K562 (cell line): ENCODE data around the gene CZIB. TPM values are rescaled to one million over a fixed set of nuclear protein-coding genes. Genes with fewer than 3 reads are reported as not detected.

Source experiments
- ATF7 ChIP-seq: fragments of 450-650 bp; IDR thresholded peaks from 2 replicates; pipeline ENCODE4 v1.7.1; 2014; ENCODE audit warnings: mild to moderate bottlenecking, moderate library complexity
- BRF1 ChIP-seq: IDR thresholded peaks from 3 replicates; pipeline ENCODE4 v1.6.1; 2011; ENCODE audit warnings: borderline replicate concordance, mild to moderate bottlenecking; ENCODE audit not compliant: insufficient read length; ENCODE audit errors: extremely low read depth
- CBX3 ChIP-seq, 2 experiments: IDR thresholded peaks; 1 replicate in 1 of 2; 2 replicates in 1 of 2; pipeline ENCODE4 v1.6.1; 2012; ENCODE audit warnings: inconsistent platforms in 2 of 2, low read length in 2 of 2, borderline replicate concordance in 1 of 2, control low read depth in 1 of 2
- CC2D1A ChIP-seq: fragments of 450-650 bp; IDR thresholded peaks from 2 replicates; pipeline ENCODE4 v1.6.1; 2017; ENCODE audit warnings: mild to moderate bottlenecking
- ELF2 ChIP-seq: fragments of 250-450 bp; sonication (Bioruptor Pico); IDR thresholded peaks from 2 replicates; pipeline ENCODE4 v1.5.0; 2021; ENCODE audit warnings: mild to moderate bottlenecking
- ELF4 ChIP-seq: fragments of 450-650 bp; formaldehyde crosslinking; IDR thresholded peaks from 2 replicates; pipeline ENCODE4 v1.4.0; 2022; ENCODE audit warnings: missing genetic modification characterization
- ETV1 ChIP-seq: fragments of 450-650 bp; conservative IDR thresholded peaks from 2 replicates; pipeline ENCODE4 v1.6.1; 2016; ENCODE audit warnings: missing genetic modification characterization, control low read depth, low read depth, missing compliant biosample characterization
- GTF2A2 ChIP-seq: IDR thresholded peaks from 2 replicates; pipeline ENCODE4 v1.6.1; 2016; ENCODE audit warnings: mild to moderate bottlenecking, missing genetic modification characterization, missing compliant biosample characterization
- HDAC1 ChIP-seq, 2 experiments: fragments of 450-650 bp; IDR thresholded peaks; 2 replicates each; pipeline ENCODE4 v1.6.1; 2016 to 2017; ENCODE audit warnings: inconsistent platforms in 1 of 2, mild to moderate bottlenecking in 1 of 2, moderate library complexity in 1 of 2
- IFI16 ChIP-seq: fragments of 250-450 bp; sonication (Bioruptor Pico); IDR thresholded peaks from 2 replicates; pipeline ENCODE4 v2.1.2; 2022; ENCODE audit warnings: mild to moderate bottlenecking, inconsistent platforms
- POLR2H ChIP-seq: IDR thresholded peaks from 2 replicates; pipeline ENCODE4 v1.6.1; 2016; ENCODE audit warnings: missing genetic modification characterization, low read depth, mild to moderate bottlenecking, control low read depth, missing compliant biosample characterization, moderate library complexity
- RBM15 ChIP-seq: fragments of 200-400 bp; formaldehyde crosslinking; IDR thresholded peaks from 2 replicates; pipeline ENCODE4 v1.6.1; 2018; ENCODE audit warnings: mild to moderate bottlenecking, low read length, moderate library complexity; ENCODE audit not compliant: insufficient read depth
- REST ChIP-seq, 2 experiments: fragments of 450-650 bp; formaldehyde crosslinking in 1 of 2; IDR thresholded peaks; 2 replicates each; pipeline versions ENCODE4 v1.4.0 to v1.6.1; 2014 to 2020; ENCODE audit warnings: mild to moderate bottlenecking in 2 of 2, borderline replicate concordance in 1 of 2, low read depth in 1 of 2
- SAP30 ChIP-seq: fragments of 200-600 bp; sonication (generic); IDR thresholded peaks from 2 replicates; pipeline ENCODE4 v1.6.1; 2012; ENCODE audit warnings: borderline replicate concordance, low read depth, mild to moderate bottlenecking, moderate library complexity, low read length, control low read depth, inconsistent platforms; ENCODE audit not compliant: insufficient read depth, poor library complexity, severe bottlenecking
- SNAPC5 ChIP-seq: fragments of 250-450 bp; sonication (Bioruptor Pico); IDR thresholded peaks from 2 replicates; pipeline ENCODE4 v1.8.0; 2021; ENCODE audit warnings: moderate library complexity, mild to moderate bottlenecking, inconsistent platforms
- YY1 ChIP-seq, 3 experiments: IDR thresholded peaks; 2 replicates each; pipeline ENCODE4 v1.6.1; 2011; ENCODE audit warnings: low read length in 2 of 3, mild to moderate bottlenecking in 2 of 3, moderate library complexity in 2 of 3, borderline replicate concordance in 1 of 3, control low read depth in 1 of 3, low read depth in 1 of 3; ENCODE audit not compliant: insufficient read depth in 3 of 3, insufficient replicate concordance in 2 of 3, control insufficient read depth in 1 of 3, insufficient read length in 1 of 3; ENCODE audit errors: extremely low read depth in 1 of 3
- ZC3H11A ChIP-seq: IDR thresholded peaks from 2 replicates; pipeline ENCODE4 v1.6.1; 2012; ENCODE audit warnings: low read depth, low read length, improper control_type of control experiment
- ZFP1 ChIP-seq: fragments of 450-650 bp; formaldehyde crosslinking; IDR thresholded peaks from 2 replicates; pipeline ENCODE4 v1.4.0; 2020; ENCODE audit warnings: mild to moderate bottlenecking, mixed read lengths
- ZNF174 ChIP-seq: fragments of 250-450 bp; sonication (Bioruptor Pico); IDR thresholded peaks from 2 replicates; pipeline ENCODE4 v1.4.0; 2020; ENCODE audit warnings: mild to moderate bottlenecking
- ZNF24 ChIP-seq: fragments of 450-650 bp; IDR thresholded peaks from 2 replicates; pipeline ENCODE4 v1.6.1; 2016
- ZNF311 ChIP-seq: fragments of 250-450 bp; sonication (Bioruptor Pico); IDR thresholded peaks from 2 replicates; pipeline ENCODE4 v1.4.0; 2020; ENCODE audit warnings: mild to moderate bottlenecking, moderate library complexity
- polyA plus RNA-seq, 8 experiments: library from polyadenylated mRNA; depleted of rRNA in 4 of 8; stranded (reverse) in 5 of 8; unstranded in 3 of 8; fragments of >200 nt; fragmentation: Nextera tagmentation in 2 of 8; fragmentation: Illumina TruSeq in 1 of 8; extraction: Ambion mirVana in 2 of 8; extraction: Trizol in 1 of 8; gene quantifications; 2 replicates each; pipeline versions ENCODE4 v1.2.1 to v1.2.3, GENCODE V29; 2011 to 2014; ENCODE audit warnings: inconsistent platforms in 1 of 8, missing spikeins in 1 of 8
- total RNA-seq, 7 experiments: library from RNA; depleted of rRNA in 6 of 7; stranded (reverse); fragments of >200 nt in 6 of 7; fragmentation: Illumina TruSeq in 2 of 7; extraction: Trizol in 2 of 7; gene quantifications; 2 replicates each; pipeline versions ENCODE4 v1.2.1 to v1.2.3, GENCODE V29; 2011 to 2021; ENCODE audit warnings: low replicate concordance in 1 of 7

The CZIB gene
- total and polyA plus RNA-seq, 9 of the 15 experiments (the other 6 are each of a cell fraction or from before 2014, with no cell fraction given), result 52.6 to 111 (median 80.0) TPM

- TF ChIP-seq REST (IDR thresholded peaks at IDR 0.05; ENCODE audit: borderline replicate concordance) (peak; percentile 58; the same call in 1 of the 2 replicates), REST (CRISPR knock-in tag; IDR thresholded peaks at IDR 0.05; ENCODE audit: low read depth) (no peak), ZFP1 (no peak), RBM15 (no peak), IFI16 (CRISPR knock-in tag) (no peak), ZNF311 (CRISPR knock-in tag) (no peak), ELF2 (CRISPR knock-in tag) (no peak), ELF4 (CRISPR knock-in tag) (no peak), ZNF174 (CRISPR knock-in tag) (no peak), YY1 (IDR thresholded peaks at IDR 0.05; ENCODE audit: borderline replicate concordance in 1 of 3, control insufficient read depth in 1 of 3, extremely low read depth in 1 of 3, insufficient read depth in 3 of 3, insufficient read length in 1 of 3, insufficient replicate concordance in 2 of 3, low read depth in 1 of 3, low read length in 2 of 3) (no peak), HDAC1 (IDR thresholded peaks at IDR 0.05) (0 out of 4 replicates have a peak, but pooled peaks of 1 of the 2 experiments have one; percentile 27), BRF1 (no peak), ATF7 (0 out of 2 replicates have a peak, but pooled peaks have one; percentile 26), SAP30 (no peak), GTF2A2 (tag) (no peak), ZNF24 (no peak), POLR2H (tag) (no peak), CBX3 (IDR thresholded peaks at IDR 0.05; ENCODE audit: borderline replicate concordance in 1 of 2, low read length in 2 of 2) (peak in 1 of 2 experiments; percentile 61; a peak in 1 of 3 replicates), ETV1 (tag) (0 out of 2 replicates have a peak, but pooled peaks have one; percentile 37), ZC3H11A (no peak), SNAPC5 (CRISPR knock-in tag) (no peak), CC2D1A (no peak)
Measured at GRCh38 chr1:53182111-53182593, 38.3 kb downstream of the CZIB start (continued).
